A549 (cell line): ENCODE measurements around the gene DHX16.

Source experiments
- CBX8 ChIP-seq: fragments of 200-600 bp; sonication (generic); IDR thresholded peaks from 2 replicates; pipeline ENCODE4 v1.6.1; 2016
- EP300 ChIP-seq, 2 experiments: fragments of >200 bp; sonication (Bioruptor Twin); formaldehyde crosslinking; IDR thresholded peaks; 2 replicates in 1 of 2; 3 replicates in 1 of 2; pipeline ENCODE4 v1.6.1; 2016 to 2017
- MYC ChIP-seq: IDR thresholded peaks from 2 replicates; pipeline ENCODE4 v1.6.1; 2012; ENCODE audit warnings: mild to moderate bottlenecking, inconsistent platforms, low read length, improper control_type of control experiment, borderline replicate concordance
- NFE2L2 ChIP-seq: fragments of 150-350 bp; conservative IDR thresholded peaks from 2 replicates; pipeline ENCODE4 v1.6.1; 2014; ENCODE audit warnings: low read length
- POLR2A ChIP-seq: IDR thresholded peaks from 2 replicates; pipeline ENCODE4 v1.6.1; 2012; ENCODE audit warnings: mild to moderate bottlenecking, low read length
- RCOR1 ChIP-seq: fragments of 150-350 bp; IDR thresholded peaks from 2 replicates; pipeline ENCODE4 v1.6.1; 2014; ENCODE audit warnings: antibody characterized with exemption, low read length, low read depth
- TP53 ChIP-seq: fragments of 250-450 bp; sonication (Bioruptor Pico); IDR thresholded peaks from 2 replicates; pipeline ENCODE4 v1.5.0; 2021; ENCODE audit warnings: mild to moderate bottlenecking, moderate library complexity
- ZNF302 ChIP-seq: fragments of 250-450 bp; sonication (Bioruptor Pico); IDR thresholded peaks from 2 replicates; pipeline ENCODE4 v1.9.0; 2021; ENCODE audit warnings: inconsistent platforms, mild to moderate bottlenecking, moderate library complexity
- TF ChIP-seq, protein P1 (sequence below): fragments of >200 bp; sonication (Bioruptor Twin); formaldehyde crosslinking; IDR thresholded peaks from 3 replicates; pipeline ENCODE4 v1.5.1; 2016
- TF ChIP-seq, protein P2 (sequence below): fragments of 200-600 bp; sonication (generic); IDR thresholded peaks from 2 replicates; pipeline ENCODE4 v1.6.1; 2016; ENCODE audit warnings: antibody characterized with exemption, mild to moderate bottlenecking, moderate library complexity
- TF ChIP-seq, protein P3 (sequence below): IDR thresholded peaks from 2 replicates; pipeline ENCODE4 v1.6.1; 2012

DNA sequence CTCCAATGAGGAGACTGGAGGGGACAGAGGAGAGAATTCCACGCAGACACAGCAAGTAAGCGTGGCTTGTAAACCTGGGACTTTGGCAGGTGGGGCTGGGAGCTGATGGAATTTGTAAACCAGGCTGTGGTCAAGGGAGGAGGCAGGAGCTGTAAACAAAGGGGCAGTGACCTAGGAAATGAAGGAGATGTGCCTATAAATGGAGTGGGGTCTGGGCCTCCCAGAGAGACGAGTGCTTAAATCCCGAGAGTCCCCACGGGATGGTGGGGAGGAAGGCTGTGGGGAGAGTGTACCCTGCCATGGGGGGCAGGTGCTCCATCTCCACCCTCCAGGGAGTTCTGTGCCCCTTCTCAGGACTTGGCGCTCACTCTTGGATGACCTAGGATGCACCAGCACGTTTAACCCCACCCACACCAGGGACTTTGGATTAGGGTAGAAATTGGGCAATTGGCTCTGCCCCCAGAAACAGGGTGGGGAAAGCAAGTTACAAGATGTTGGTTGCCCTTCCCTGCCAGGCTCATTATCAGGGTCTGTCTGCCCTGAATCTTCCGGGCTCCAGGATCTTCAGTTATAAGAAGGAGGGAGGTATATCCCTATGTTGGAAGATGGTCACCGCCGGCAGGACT lies 4.0 kb upstream of the DHX16 start:
- TF ChIP-seq, protein P1, sequence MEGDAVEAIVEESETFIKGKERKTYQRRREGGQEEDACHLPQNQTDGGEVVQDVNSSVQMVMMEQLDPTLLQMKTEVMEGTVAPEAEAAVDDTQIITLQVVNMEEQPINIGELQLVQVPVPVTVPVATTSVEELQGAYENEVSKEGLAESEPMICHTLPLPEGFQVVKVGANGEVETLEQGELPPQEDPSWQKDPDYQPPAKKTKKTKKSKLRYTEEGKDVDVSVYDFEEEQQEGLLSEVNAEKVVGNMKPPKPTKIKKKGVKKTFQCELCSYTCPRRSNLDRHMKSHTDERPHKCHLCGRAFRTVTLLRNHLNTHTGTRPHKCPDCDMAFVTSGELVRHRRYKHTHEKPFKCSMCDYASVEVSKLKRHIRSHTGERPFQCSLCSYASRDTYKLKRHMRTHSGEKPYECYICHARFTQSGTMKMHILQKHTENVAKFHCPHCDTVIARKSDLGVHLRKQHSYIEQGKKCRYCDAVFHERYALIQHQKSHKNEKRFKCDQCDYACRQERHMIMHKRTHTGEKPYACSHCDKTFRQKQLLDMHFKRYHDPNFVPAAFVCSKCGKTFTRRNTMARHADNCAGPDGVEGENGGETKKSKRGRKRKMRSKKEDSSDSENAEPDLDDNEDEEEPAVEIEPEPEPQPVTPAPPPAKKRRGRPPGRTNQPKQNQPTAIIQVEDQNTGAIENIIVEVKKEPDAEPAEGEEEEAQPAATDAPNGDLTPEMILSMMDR: no peak
- no peak for TF ChIP-seq ZNF302 (CRISPR knock-in tag)
- TF ChIP-seq, protein P2, sequence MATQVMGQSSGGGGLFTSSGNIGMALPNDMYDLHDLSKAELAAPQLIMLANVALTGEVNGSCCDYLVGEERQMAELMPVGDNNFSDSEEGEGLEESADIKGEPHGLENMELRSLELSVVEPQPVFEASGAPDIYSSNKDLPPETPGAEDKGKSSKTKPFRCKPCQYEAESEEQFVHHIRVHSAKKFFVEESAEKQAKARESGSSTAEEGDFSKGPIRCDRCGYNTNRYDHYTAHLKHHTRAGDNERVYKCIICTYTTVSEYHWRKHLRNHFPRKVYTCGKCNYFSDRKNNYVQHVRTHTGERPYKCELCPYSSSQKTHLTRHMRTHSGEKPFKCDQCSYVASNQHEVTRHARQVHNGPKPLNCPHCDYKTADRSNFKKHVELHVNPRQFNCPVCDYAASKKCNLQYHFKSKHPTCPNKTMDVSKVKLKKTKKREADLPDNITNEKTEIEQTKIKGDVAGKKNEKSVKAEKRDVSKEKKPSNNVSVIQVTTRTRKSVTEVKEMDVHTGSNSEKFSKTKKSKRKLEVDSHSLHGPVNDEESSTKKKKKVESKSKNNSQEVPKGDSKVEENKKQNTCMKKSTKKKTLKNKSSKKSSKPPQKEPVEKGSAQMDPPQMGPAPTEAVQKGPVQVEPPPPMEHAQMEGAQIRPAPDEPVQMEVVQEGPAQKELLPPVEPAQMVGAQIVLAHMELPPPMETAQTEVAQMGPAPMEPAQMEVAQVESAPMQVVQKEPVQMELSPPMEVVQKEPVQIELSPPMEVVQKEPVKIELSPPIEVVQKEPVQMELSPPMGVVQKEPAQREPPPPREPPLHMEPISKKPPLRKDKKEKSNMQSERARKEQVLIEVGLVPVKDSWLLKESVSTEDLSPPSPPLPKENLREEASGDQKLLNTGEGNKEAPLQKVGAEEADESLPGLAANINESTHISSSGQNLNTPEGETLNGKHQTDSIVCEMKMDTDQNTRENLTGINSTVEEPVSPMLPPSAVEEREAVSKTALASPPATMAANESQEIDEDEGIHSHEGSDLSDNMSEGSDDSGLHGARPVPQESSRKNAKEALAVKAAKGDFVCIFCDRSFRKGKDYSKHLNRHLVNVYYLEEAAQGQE: no peak
- TF ChIP-seq CBX8: no peak
- TF ChIP-seq EP300 (IDR thresholded peaks at IDR 0.05): no peak
- TF ChIP-seq RCOR1: no peak
- no peak for TF ChIP-seq POLR2A
- TF ChIP-seq MYC: no peak
- TF ChIP-seq, protein P3, sequence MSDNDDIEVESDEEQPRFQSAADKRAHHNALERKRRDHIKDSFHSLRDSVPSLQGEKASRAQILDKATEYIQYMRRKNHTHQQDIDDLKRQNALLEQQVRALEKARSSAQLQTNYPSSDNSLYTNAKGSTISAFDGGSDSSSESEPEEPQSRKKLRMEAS: no peak
- TF ChIP-seq TP53 (CRISPR knock-in tag): no peak
- TF ChIP-seq NFE2L2: no peak
